RWPE2 (cell line): ENCODE measurements around the gene MYOZ3.
A peak's percentile ranks its signal among the peaks of the same experiment; 100 is the strongest.

Source experiments
- ATAC-seq: fragments of 200-7000 bp; cut with Tn5 transposase; 3 replicates; pipeline ENCODE4 v1.9.1; 2021; ENCODE audit warnings: low read depth
- DNase-seq: peaks from one replicate; pipeline ENCODE4 v3.0.0-alpha.2; 2020; ENCODE audit warnings: low spot score
- H3K27ac ChIP-seq: fragments of 450-650 bp; 2 replicates; pipeline ENCODE4 v1.5.1; 2017; ENCODE audit warnings: mild to moderate bottlenecking; ENCODE audit not compliant: poor library complexity, severe bottlenecking
- H3K27me3 ChIP-seq: fragments of 250-450 bp; sonication (Bioruptor Pico); 2 replicates; pipeline ENCODE4 v1.5.1; 2021; ENCODE audit warnings: mild to moderate bottlenecking, moderate library complexity; ENCODE audit not compliant: insufficient read depth, poor library complexity, severe bottlenecking
- H3K36me3 ChIP-seq: fragments of 250-450 bp; sonication (Bioruptor Pico); 2 replicates; pipeline ENCODE4 v1.5.1; 2020; ENCODE audit warnings: low read depth, mild to moderate bottlenecking, moderate library complexity
- H3K4me1 ChIP-seq: fragments of 250-450 bp; sonication (Bioruptor Pico); 2 replicates; pipeline ENCODE4 v1.5.1; 2021; ENCODE audit warnings: mild to moderate bottlenecking, moderate library complexity; ENCODE audit not compliant: insufficient read depth, poor library complexity, severe bottlenecking
- H3K4me3 ChIP-seq: fragments of 250-450 bp; sonication (Bioruptor Pico); 2 replicates; pipeline ENCODE4 v1.5.1; 2021; ENCODE audit warnings: mild to moderate bottlenecking, moderate library complexity; ENCODE audit not compliant: severe bottlenecking
- H3K9me3 ChIP-seq: fragments of 250-450 bp; sonication (Bioruptor Pico); 2 replicates; pipeline ENCODE4 v1.5.1; 2021; ENCODE audit warnings: mild to moderate bottlenecking, moderate library complexity; ENCODE audit not compliant: severe bottlenecking
- TF ChIP-seq, protein P1 (sequence below): fragments of 450-650 bp; IDR thresholded peaks from one replicate; pipeline ENCODE4 v1.5.1; 2017; ENCODE audit warnings: mild to moderate bottlenecking, moderate library complexity; ENCODE audit not compliant: poor library complexity, severe bottlenecking

MYOZ3 gene

DNA sequence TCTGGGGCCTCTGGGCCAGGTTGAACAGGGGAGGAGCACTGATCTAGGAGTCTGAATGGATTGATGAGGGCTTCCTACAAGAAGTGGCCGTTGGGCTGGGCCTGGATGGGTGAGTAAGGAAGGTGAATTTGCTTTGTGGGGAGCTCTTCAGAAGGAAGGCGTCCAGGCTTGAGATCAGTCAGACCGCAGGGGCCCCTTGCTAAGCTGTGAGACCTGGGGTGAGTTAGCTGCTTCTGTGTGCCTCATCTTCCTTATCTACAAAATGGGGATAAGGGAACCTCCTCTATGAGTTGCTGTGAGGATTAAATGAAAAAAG lies 21.7 kb upstream of the MYOZ3 start:
- H3K4me3 ChIP-seq: no peak overlapping the region
- H3K9me3 ChIP-seq: no peaks in the 10 kb centered on the region
- H3K4me1 ChIP-seq: peaks cover 75% of the 10 kb centered on the region
- H3K27ac ChIP-seq: peak overlapping the region; percentile 93
- no peaks in the 10 kb centered on the region for H3K36me3 ChIP-seq
- ATAC-seq (no peak), DNase-seq (no peak)
- TF ChIP-seq, protein P1, sequence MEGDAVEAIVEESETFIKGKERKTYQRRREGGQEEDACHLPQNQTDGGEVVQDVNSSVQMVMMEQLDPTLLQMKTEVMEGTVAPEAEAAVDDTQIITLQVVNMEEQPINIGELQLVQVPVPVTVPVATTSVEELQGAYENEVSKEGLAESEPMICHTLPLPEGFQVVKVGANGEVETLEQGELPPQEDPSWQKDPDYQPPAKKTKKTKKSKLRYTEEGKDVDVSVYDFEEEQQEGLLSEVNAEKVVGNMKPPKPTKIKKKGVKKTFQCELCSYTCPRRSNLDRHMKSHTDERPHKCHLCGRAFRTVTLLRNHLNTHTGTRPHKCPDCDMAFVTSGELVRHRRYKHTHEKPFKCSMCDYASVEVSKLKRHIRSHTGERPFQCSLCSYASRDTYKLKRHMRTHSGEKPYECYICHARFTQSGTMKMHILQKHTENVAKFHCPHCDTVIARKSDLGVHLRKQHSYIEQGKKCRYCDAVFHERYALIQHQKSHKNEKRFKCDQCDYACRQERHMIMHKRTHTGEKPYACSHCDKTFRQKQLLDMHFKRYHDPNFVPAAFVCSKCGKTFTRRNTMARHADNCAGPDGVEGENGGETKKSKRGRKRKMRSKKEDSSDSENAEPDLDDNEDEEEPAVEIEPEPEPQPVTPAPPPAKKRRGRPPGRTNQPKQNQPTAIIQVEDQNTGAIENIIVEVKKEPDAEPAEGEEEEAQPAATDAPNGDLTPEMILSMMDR: no peak
- H3K27me3 ChIP-seq: no peaks in the 10 kb centered on the region

DNA sequence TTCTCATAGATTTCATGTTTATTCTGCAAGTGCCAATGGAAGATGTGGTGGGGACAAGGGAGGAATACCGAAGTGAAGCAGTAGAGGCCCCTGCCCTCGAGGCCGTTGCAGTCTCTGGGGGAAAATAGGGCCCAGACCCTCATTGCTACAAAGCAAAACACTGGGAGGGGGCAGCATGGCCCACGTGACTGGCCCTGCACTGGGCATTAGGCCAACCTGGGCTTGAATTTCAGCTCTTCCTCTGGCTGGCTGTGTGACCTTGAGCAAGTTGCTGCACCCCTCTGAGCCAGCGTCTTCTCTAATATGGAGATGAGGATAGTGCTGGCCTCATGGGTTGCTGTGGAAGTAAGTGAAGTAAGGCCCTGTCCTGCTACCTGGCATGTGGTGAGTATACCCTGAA lies 21.3 kb upstream of the MYOZ3 start:
- H3K4me3 ChIP-seq: no peak overlapping the region
- ATAC-seq: no peak
- H3K4me1 ChIP-seq: peaks cover 79% of the 10 kb centered on the region
- no peaks in the 10 kb centered on the region for H3K9me3 ChIP-seq
- TF ChIP-seq, protein P1: no peak
- H3K27me3 ChIP-seq: no peaks in the 10 kb centered on the region
- H3K27ac ChIP-seq: peak overlapping the region; percentile 93
- DNase-seq: no peak
- H3K36me3 ChIP-seq: no peaks in the 10 kb centered on the region

DNA sequence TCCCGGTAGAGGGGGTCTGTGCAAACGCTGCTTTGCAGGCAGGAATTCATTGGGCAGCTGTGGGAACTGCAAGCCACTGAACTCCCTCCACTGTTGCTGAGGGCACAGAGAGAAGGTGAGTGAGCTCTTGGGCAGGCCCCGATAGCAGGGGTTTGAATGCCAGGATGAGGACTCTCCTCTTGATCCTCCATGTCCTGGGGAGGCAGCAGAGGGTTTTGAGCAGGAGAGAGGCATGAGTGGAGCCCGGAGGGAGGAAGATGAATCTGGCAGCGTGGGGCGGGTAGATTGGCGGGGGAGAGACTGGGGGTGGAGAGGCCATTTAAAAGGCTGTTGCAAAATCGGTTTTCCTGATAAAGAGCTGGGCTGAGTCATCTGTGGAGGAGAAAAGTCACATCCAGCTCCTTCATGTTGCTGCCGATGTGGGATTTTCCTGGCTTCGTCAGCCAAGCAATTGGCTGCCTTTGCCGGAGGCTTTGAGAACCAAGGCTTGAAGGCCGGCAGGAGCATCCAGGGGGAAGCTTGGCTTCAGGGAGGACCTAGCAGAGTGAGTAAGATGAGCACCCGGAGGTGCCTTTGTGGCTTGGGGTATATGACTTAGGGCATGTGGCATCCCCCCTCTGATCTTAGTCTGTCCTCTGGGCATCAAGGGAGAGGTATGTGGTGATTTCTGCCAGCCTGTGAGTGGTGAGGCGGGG lies 20.6 kb upstream of the MYOZ3 start, which contains the start of gene SYNPO:
Gene SYNPO, plus strand, starts transcription at position 350 of the 695 bp plus-strand sequence. CDS start 7,616 bp downstream, outside the sequence.
- H3K4me1 ChIP-seq: peaks cover 79% of the 10 kb centered on the region
- H3K4me3 ChIP-seq: peak within 1 kb of the TSS; percentile 19
- TF ChIP-seq, protein P1: peak; percentile 49
- H3K9me3 ChIP-seq: no peaks in the 10 kb centered on the region
- H3K27ac ChIP-seq: peak within 1 kb of the TSS; percentile 93
- peak; percentile 92 for DNase-seq
- no peaks in the 10 kb centered on the region for H3K27me3 ChIP-seq
- peak; percentile 53 for ATAC-seq
- no peaks in the 10 kb centered on the region for H3K36me3 ChIP-seq

DNA sequence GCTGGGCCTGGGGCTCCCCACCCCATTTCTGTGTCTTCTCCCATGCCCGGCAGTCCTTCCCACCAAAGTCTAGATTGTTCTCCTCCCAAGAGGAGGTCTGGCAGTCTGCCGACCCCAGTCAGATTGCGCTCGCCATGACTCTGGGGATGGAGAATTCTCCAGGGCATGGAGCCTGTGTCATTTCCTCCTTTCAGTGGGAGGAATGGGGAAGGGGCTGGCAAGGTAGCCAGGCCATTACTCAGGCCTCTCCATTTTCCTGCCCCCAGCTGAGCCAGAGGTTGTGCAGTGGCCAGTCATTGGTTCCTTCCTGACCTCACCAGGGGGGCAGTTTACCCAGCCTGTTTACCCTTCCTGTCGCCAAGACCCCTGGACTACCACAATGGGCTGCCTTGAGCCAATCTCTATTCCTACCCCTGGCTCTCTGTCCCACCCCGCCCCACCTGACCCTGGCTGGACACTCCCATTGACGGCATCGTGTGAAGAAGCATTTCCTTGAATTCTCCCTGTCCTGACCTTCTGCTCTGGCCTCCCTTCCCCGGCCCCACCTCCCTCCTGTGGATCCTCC lies 20.0 kb upstream of the MYOZ3 start:
- Histone ChIP-seq H3K4me3 (peak overlapping the region; percentile 19), H3K27me3 (no peaks in the 10 kb centered on the region), H3K27ac (peak overlapping the region; percentile 93), H3K4me1 (peaks cover 76% of the 10 kb centered on the region), H3K9me3 (no peaks in the 10 kb centered on the region), H3K36me3 (no peaks in the 10 kb centered on the region)
- TF ChIP-seq, protein P1: no peak
- DNase-seq (no peak), ATAC-seq (peak; percentile 0; the same call in 1 of the 3 replicates)
